GM18870 (cell line): ENCODE measurements around the gene ICAM1.

Experiments
- ATAC-seq: cut with Tn5 transposase; IDR thresholded peaks from one replicate; pipeline ENCODE4 v1.9.1; 2021; ENCODE audit warnings: moderate library complexity; ENCODE audit not compliant: unreplicated experiment

Gene ICAM1

GRCh38 chr19:10321417-10321797 is 50.5 kb downstream of the ICAM1 start:
- ATAC-seq: no peak

- ATAC-seq: no peak
Measured at GRCh38 chr19:10321874-10322835, 51.2 kb downstream of the ICAM1 start.

- no peak for ATAC-seq
Measured at GRCh38 chr19:10325732-10326131, 54.8 kb downstream of the ICAM1 start.

GRCh38 chr19:10327793-10328192 is 56.9 kb downstream of the ICAM1 start:
- ATAC-seq: no peak

- ATAC-seq: no peak
Measured at GRCh38 chr19:10328558-10329429, 57.9 kb downstream of the ICAM1 start.

GRCh38 chr19:10329555-10329954 is 58.6 kb downstream of the ICAM1 start:
- ATAC-seq: no peak

GRCh38 chr19:10332158-10332964 is 61.4 kb downstream of the ICAM1 start:
- ATAC-seq: no peak

- peak; percentile 62 for ATAC-seq
Measured at GRCh38 chr19:10332965-10333757, 62.2 kb downstream of the ICAM1 start, which contains the start of gene RAVER1. RAVER1 (minus strand) TSS chr19:10333529; CDS start chr19:10333507, 22 bp downstream.

- ATAC-seq: no peak
Measured at GRCh38 chr19:10333758-10334587, 63.1 kb downstream of the ICAM1 start.

GRCh38 chr19:10334588-10335351 is 63.9 kb downstream of the ICAM1 start:
- no peak for ATAC-seq

GRCh38 chr19:10335352-10335985 is 64.5 kb downstream of the ICAM1 start:
- no peak for ATAC-seq
